Vagina (tissue), 2 donors: ENCODE results near the gene RAD52. TPM values are rescaled to one million over a fixed set of nuclear protein-coding genes. Genes with fewer than 3 reads are reported as not detected.

Source experiments
- DNase-seq, 2 donors: peaks; one replicate each; pipeline ENCODE4 v3.0.0-alpha.2; 2017; ENCODE audit errors: extremely low spot score in 2 of 2
- H3K27ac ChIP-seq: fragments of 200-600 bp; sonication (generic); one replicate; pipeline ENCODE4 v1.5.1; 2019
- H3K27me3 ChIP-seq: fragments of 200-600 bp; sonication (generic); one replicate; pipeline ENCODE4 v1.5.1; 2019
- H3K36me3 ChIP-seq, 2 donors: fragments of 200-600 bp; sonication (generic); one replicate each; pipeline ENCODE4 v1.5.1; 2017 to 2019
- H3K4me1 ChIP-seq: fragments of 200-600 bp; sonication (generic); one replicate; pipeline ENCODE4 v1.5.1; 2019
- H3K4me3 ChIP-seq, 2 donors: fragments of 200-600 bp; sonication (generic); 1 replicate in 1 of 2; 2 replicates in 1 of 2; pipeline ENCODE4 v1.5.1; 2016 to 2019
- H3K9me3 ChIP-seq: fragments of 200-600 bp; sonication (generic); one replicate; pipeline ENCODE4 v1.5.1; 2019
- CTCF ChIP-seq, 3 experiments: fragments of 450-650 bp in 2 of 3; fragments of 200-600 bp in 1 of 3; sonication (generic) in 1 of 3; IDR thresholded peaks; one replicate each; pipeline ENCODE4 v1.5.1; 2017 to 2019; ENCODE audit warnings: antibody characterized with exemption in 3 of 3, mild to moderate bottlenecking in 2 of 3, moderate library complexity in 2 of 3
- POLR2A ChIP-seq, 2 donors: fragments of 450-650 bp; IDR thresholded peaks; one replicate each; pipeline ENCODE4 v1.6.1; 2017; ENCODE audit warnings: antibody characterized with exemption in 2 of 2, mild to moderate bottlenecking in 2 of 2, moderate library complexity in 2 of 2
- POLR2AphosphoS5 ChIP-seq, 2 donors: sonication (generic); formaldehyde crosslinking; IDR thresholded peaks; one replicate each; pipeline ENCODE4 v1.9.0; 2017; ENCODE audit warnings: antibody characterized with exemption in 2 of 2, mild to moderate bottlenecking in 2 of 2, low read depth in 1 of 2; ENCODE audit not compliant: insufficient read depth in 1 of 2
- intact Hi-C: fragments of 100-400 bp; cut with DNase I; formaldehyde crosslinking; loops from one replicate; pipeline ENCODE4 v1.15.1; 2023
- total RNA-seq: library from RNA; depleted of rRNA; stranded (reverse); fragments of >200 nt; gene quantifications from one replicate; pipeline ENCODE4 v1.2.3, GENCODE V29; 2016

The RAD52 gene
- total RNA-seq, 1 donor from 2014 or later: 40.3 TPM

DNA sequence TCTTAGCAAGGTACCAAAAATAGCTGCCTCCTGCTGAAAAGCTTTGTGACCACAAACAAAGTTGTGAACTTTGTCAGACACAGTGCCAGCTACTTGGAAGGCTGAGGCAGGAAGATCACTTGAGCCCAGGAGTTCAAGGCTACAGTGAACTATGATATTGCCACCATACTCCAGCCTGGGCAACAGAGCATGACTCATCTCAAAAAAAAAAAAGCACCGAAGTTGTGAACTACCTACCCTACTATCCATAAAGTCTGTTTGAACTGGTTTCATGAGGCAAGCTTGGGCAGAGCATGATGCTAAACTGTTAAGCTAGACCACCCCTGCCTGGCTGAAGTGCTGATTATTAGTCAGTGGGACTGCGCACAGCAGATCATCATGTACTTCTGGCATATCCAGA lies 75.5 kb downstream of the RAD52 start:
- peaks cover 0 to 52% of the 10 kb centered on the region in 2 donors for H3K36me3 ChIP-seq
- H3K4me1 ChIP-seq: no peaks in the 10 kb centered on the region
- DNase-seq: no peak
- intact Hi-C loops: no loop called here
- H3K9me3 ChIP-seq: no peaks in the 10 kb centered on the region
- TF ChIP-seq CTCF (IDR thresholded peaks at IDR 0.05) (no peak), POLR2AphosphoS5 (IDR thresholded peaks at IDR 0.05; ENCODE audit: insufficient read depth in 1 of 2, low read depth in 1 of 2) (no peak), POLR2A (IDR thresholded peaks at IDR 0.05) (no peak)
- H3K4me3 ChIP-seq: no peak overlapping the region
- no peaks in the 10 kb centered on the region for H3K27me3 ChIP-seq
- H3K27ac ChIP-seq: no peak overlapping the region

GRCh38 chr12:870378-870777 lies 79.1 kb downstream of the RAD52 start:
- TF ChIP-seq CTCF (IDR thresholded peaks at IDR 0.05) (no peak), POLR2A (IDR thresholded peaks at IDR 0.05) (no peak), POLR2AphosphoS5 (IDR thresholded peaks at IDR 0.05; ENCODE audit: insufficient read depth in 1 of 2, low read depth in 1 of 2) (no peak)
- intact Hi-C loops: no loop called here
- H3K36me3 ChIP-seq: peaks cover 0 to 69% of the 10 kb centered on the region in 2 donors

DNA sequence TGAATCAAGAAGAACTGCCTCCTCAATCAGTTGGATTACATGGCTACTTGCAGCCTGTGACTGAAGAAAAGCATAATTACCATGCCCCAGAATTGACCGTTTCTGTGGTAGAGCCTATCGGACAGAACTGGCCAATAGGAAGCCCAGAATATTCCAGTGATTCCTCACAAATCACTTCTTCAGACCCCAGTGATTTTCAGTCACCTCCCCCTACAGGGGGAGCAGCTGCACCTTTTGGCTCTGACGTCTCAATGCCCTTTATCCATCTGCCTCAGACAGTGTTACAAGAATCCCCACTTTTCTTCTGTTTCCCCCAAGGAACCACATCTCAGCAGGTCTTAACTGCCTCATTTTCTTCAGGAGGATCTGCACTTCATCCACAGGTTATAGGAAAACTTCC lies 80.8 kb downstream of the RAD52 start:
- Histone ChIP-seq H3K27ac (no peak overlapping the region), H3K4me3 (no peak overlapping the region), H3K36me3 (peaks cover 0 to 54% of the 10 kb centered on the region in 2 donors), H3K27me3 (no peaks in the 10 kb centered on the region), H3K4me1 (no peaks in the 10 kb centered on the region), H3K9me3 (no peaks in the 10 kb centered on the region)
- no peak for DNase-seq
- intact Hi-C loops: no loop called here
- no peak for TF ChIP-seq CTCF (IDR thresholded peaks at IDR 0.05)
- TF ChIP-seq POLR2AphosphoS5 (IDR thresholded peaks at IDR 0.05; ENCODE audit: insufficient read depth in 1 of 2, low read depth in 1 of 2): no peak
- TF ChIP-seq POLR2A (IDR thresholded peaks at IDR 0.05): no peak

More at GRCh38 chr12:870378-870777, 79.1 kb downstream of the RAD52 start:
- no peak overlapping the region for H3K4me3 ChIP-seq
- no peak overlapping the region for H3K27ac ChIP-seq
- H3K9me3 ChIP-seq: no peaks in the 10 kb centered on the region
- H3K27me3 ChIP-seq: no peaks in the 10 kb centered on the region
- DNase-seq: no peak
- H3K4me1 ChIP-seq: no peaks in the 10 kb centered on the region

DNA sequence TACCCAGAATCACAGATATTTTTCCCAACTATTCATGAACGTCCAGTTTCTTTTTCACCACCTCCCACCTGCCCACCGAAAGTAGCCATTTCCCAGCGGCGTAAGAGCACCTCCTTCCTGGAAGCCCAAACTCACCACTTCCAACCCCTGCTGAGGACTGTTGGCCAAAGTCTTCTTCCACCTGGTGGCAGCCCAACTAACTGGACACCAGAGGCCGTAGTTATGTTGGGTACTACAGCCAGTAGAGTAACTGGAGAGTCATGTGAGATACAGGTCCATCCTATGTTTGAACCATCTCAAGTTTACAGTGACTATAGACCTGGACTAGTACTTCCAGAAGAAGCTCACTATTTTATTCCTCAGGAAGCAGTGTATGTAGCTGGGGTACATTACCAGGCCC lies 81.6 kb downstream of the RAD52 start:
- Histone ChIP-seq H3K4me1 (peaks cover 6% of the 10 kb centered on the region), H3K9me3 (no peaks in the 10 kb centered on the region), H3K27ac (no peak overlapping the region), H3K36me3 (peaks cover 0 to 47% of the 10 kb centered on the region in 2 donors), H3K4me3 (no peak overlapping the region), H3K27me3 (no peaks in the 10 kb centered on the region)
- no peak for DNase-seq
- TF ChIP-seq CTCF (IDR thresholded peaks at IDR 0.05) (no peak), POLR2AphosphoS5 (IDR thresholded peaks at IDR 0.05; ENCODE audit: insufficient read depth in 1 of 2, low read depth in 1 of 2) (no peak), POLR2A (IDR thresholded peaks at IDR 0.05) (no peak)
- intact Hi-C loops: no loop called here

DNA sequence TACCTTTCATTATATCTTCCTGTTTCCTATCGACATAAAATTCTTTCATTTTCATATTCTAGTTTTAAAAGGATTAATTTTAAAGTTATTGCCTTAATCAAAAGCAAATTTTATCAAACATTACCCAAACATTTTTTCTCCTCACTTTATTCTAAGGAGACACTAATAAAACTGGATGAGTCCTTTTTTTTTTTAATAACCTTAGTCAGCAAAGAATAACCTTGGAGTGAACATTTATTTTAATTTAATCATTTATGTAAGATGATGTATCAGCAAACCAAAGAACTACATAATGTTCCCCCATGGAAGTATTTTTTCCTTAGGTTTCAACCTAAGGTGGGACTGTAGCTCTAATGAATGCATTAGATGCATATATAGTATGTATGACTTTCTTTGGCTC lies 83.9 kb downstream of the RAD52 start:
- no peaks in the 10 kb centered on the region for H3K27me3 ChIP-seq
- intact Hi-C loops: no loop called here
- DNase-seq: no peak
- peaks cover 0 to 53% of the 10 kb centered on the region in 2 donors for H3K36me3 ChIP-seq
- no peak overlapping the region for H3K27ac ChIP-seq
- TF ChIP-seq POLR2A (IDR thresholded peaks at IDR 0.05) (no peak), CTCF (IDR thresholded peaks at IDR 0.05) (no peak), POLR2AphosphoS5 (IDR thresholded peaks at IDR 0.05; ENCODE audit: insufficient read depth in 1 of 2, low read depth in 1 of 2) (no peak)
- H3K9me3 ChIP-seq: no peaks in the 10 kb centered on the region
- peaks cover 6% of the 10 kb centered on the region for H3K4me1 ChIP-seq
- H3K4me3 ChIP-seq: no peak overlapping the region
